Ovary (tissue), 3 donors: ENCODE measurements around the gene TRIM44.

Experiments
- CTCF ChIP-seq, 3 donors: fragments of 450-650 bp in 2 of 3; fragments of 200-600 bp in 1 of 3; IDR thresholded peaks; one replicate each; pipeline versions ENCODE4 v1.5.1 to v1.8.0; 2016 to 2022; ENCODE audit warnings: antibody characterized with exemption in 3 of 3, mild to moderate bottlenecking in 1 of 3
- EP300 ChIP-seq: sonication (generic); formaldehyde crosslinking; IDR thresholded peaks from one replicate; pipeline ENCODE4 v1.6.1; 2017; ENCODE audit warnings: antibody characterized with exemption
- POLR2A ChIP-seq: fragments of 450-650 bp; IDR thresholded peaks from one replicate; pipeline ENCODE4 v1.6.1; 2017; ENCODE audit warnings: antibody characterized with exemption, mild to moderate bottlenecking, moderate library complexity
- donor health status: DM: no; HTN: no; CAD: no.

GRCh38 chr11:35689081-35689996 lies 26.8 kb downstream of the TRIM44 start:
- TF ChIP-seq CTCF (IDR thresholded peaks at IDR 0.05) (no peak), EP300 (no peak), POLR2A (no peak)
